B cell (primary cell): ENCODE data around the gene PANK3. TPM values are rescaled to one million over a fixed set of nuclear protein-coding genes. Genes with fewer than 3 reads are reported as not detected.
"Not testable (repeated sequence)": the region's sequence is repeated elsewhere in the genome, so short reads cannot be mapped to it uniquely, and the experiment has no call there.

Experiments used
- ATAC-seq: fragments of 200-7000 bp; cut with Tn5 transposase; one replicate; pipeline ENCODE4 v1.10.0; 2021; ENCODE audit warnings: low read depth, mild to moderate bottlenecking, moderate number of reproducible peaks, moderate library complexity
- CTCF ChIA-PET: fragments of 350-600 bp; sonication (Branson Sonifier 250); formaldehyde crosslinking; loops from one replicate; lab custom pipeline; 2021; ENCODE audit warnings: antibody characterized with exemption, inconsistent platforms; lab: Charles Lee
- POLR2A ChIA-PET: fragments of 350-600 bp; sonication (Branson Sonifier 250); formaldehyde crosslinking; loops from one replicate; lab custom pipeline; 2021; ENCODE audit warnings: antibody characterized with exemption; lab: Charles Lee
- DNase-seq: peaks from one replicate; pipeline ENCODE4 v3.0.0; 2013
- H2AFZ ChIP-seq: 2 replicates; pipeline ENCODE4 v1.6.1; 2012; ENCODE audit warnings: mild to moderate bottlenecking, low read depth, low read length; ENCODE audit not compliant: insufficient read depth, poor library complexity, severe bottlenecking
- H3K27ac ChIP-seq, 2 donors: 1 replicate in 1 of 2; 2 replicates in 1 of 2; pipeline ENCODE4 v1.5.1; 2012 to 2013; ENCODE audit warnings: low read length in 2 of 2, mild to moderate bottlenecking in 2 of 2, moderate library complexity in 1 of 2
- H3K27me3 ChIP-seq, 4 experiments: fragments of 200-600 bp in 1 of 4; sonication (generic) in 1 of 4; replicated peaks in 1 of 4; 1 replicate in 2 of 4; 2 replicates in 2 of 4; pipeline versions ENCODE4 v1.6.1 to v1.7.0; 2013 to 2016; ENCODE audit warnings: low read length in 3 of 4, mild to moderate bottlenecking in 2 of 4, mixed read lengths in 1 of 4, moderate library complexity in 1 of 4; ENCODE audit not compliant: insufficient read depth in 4 of 4, control insufficient read depth in 3 of 4; ENCODE audit errors: control extremely low read depth in 1 of 4
- H3K36me3 ChIP-seq, 2 experiments: replicated peaks in 1 of 2; 1 replicate in 1 of 2; 2 replicates in 1 of 2; pipeline versions ENCODE4 v1.6.1 to v1.7.1; 2013; ENCODE audit warnings: low read length in 1 of 2; ENCODE audit not compliant: insufficient read depth in 2 of 2, control insufficient read depth in 1 of 2; ENCODE audit errors: control extremely low read depth in 1 of 2, extremely low read depth in 1 of 2
- H3K4me1 ChIP-seq, 2 donors: fragments of 200-600 bp in 1 of 2; sonication (generic) in 1 of 2; 1 replicate in 1 of 2; 2 replicates in 1 of 2; pipeline versions ENCODE4 v1.5.1 to v1.6.1; 2013 to 2017; ENCODE audit warnings: low read length in 2 of 2; ENCODE audit not compliant: control insufficient read depth in 2 of 2, insufficient read depth in 2 of 2
- H3K4me2 ChIP-seq: replicated peaks from 2 replicates; pipeline ENCODE3; 2012; ENCODE audit warnings: mild to moderate bottlenecking, low read depth, low read length; ENCODE audit not compliant: poor library complexity, severe bottlenecking
- H3K4me3 ChIP-seq, 5 experiments: fragments of 200-600 bp in 1 of 5; sonication (generic) in 1 of 5; 1 replicate in 3 of 5; 2 replicates in 2 of 5; pipeline versions ENCODE4 v1.5.1 to v1.7.0; 2011 to 2016; ENCODE audit warnings: low read length in 4 of 5, mild to moderate bottlenecking in 4 of 5, low read depth in 2 of 5, control low read depth in 1 of 5, moderate library complexity in 1 of 5; ENCODE audit not compliant: insufficient read depth in 1 of 5; ENCODE audit errors: control extremely low read depth in 1 of 5, extremely low read depth in 1 of 5
- H3K79me2 ChIP-seq: fragments of 200-600 bp; sonication (generic); one replicate; pipeline ENCODE4 v1.6.0; 2016; ENCODE audit warnings: low read length; ENCODE audit not compliant: control insufficient read depth, insufficient read depth
- H3K9ac ChIP-seq: fragments of 200-600 bp; sonication (generic); 2 replicates; pipeline ENCODE4 v1.6.1; 2017; ENCODE audit warnings: mild to moderate bottlenecking, low read length, moderate library complexity
- H3K9me3 ChIP-seq, 3 donors: one replicate each; pipeline versions ENCODE4 v1.6.1 to v1.7.1; 2013; ENCODE audit warnings: low read length in 2 of 3; ENCODE audit not compliant: control insufficient read depth in 2 of 3, insufficient read depth in 1 of 3; ENCODE audit errors: control extremely low read depth in 1 of 3
- H4K20me1 ChIP-seq: 2 replicates; pipeline ENCODE4 v1.6.0; 2012; ENCODE audit warnings: mild to moderate bottlenecking, low read length; ENCODE audit not compliant: insufficient read depth, control insufficient read depth, poor library complexity, severe bottlenecking
- H3K27ac Mint-ChIP-seq: one replicate; pipeline ENCODE4 v1.8.0; 2021; ENCODE audit warnings: mixed read lengths
- H3K27me3 Mint-ChIP-seq: one replicate; pipeline ENCODE4 v1.8.0; 2021; ENCODE audit warnings: mixed read lengths
- H3K4me1 Mint-ChIP-seq: one replicate; pipeline ENCODE4 v1.8.0; 2021; ENCODE audit warnings: mixed read lengths
- H3K4me3 Mint-ChIP-seq: one replicate; pipeline ENCODE4 v1.8.0; 2021; ENCODE audit warnings: mixed read lengths
- H3K9me3 Mint-ChIP-seq: one replicate; pipeline ENCODE4 v1.8.0; 2022; ENCODE audit warnings: mixed read lengths; ENCODE audit not compliant: insufficient read depth
- CTCF ChIP-seq: fragments of 200-600 bp; IDR thresholded peaks from one replicate; pipeline ENCODE4 v1.8.0; 2022; ENCODE audit warnings: antibody characterized with exemption, mild to moderate bottlenecking
- EZH2 ChIP-seq: IDR thresholded peaks from 2 replicates; pipeline ENCODE4 v1.6.1; 2012; ENCODE audit warnings: borderline replicate concordance, low read depth, mild to moderate bottlenecking, moderate library complexity, low read length; ENCODE audit not compliant: insufficient read depth, poor library complexity, severe bottlenecking
- WGBS: methylation state at CpG from one replicate; pipeline ENCODE4 v1.1.5; 2013; ENCODE audit warnings: missing lambda C conversion rate; ENCODE audit not compliant: insufficient coverage; 5-methylcytosine and 5-hydroxymethylcytosine counted together
- intact Hi-C: fragments of 100-400 bp; cut with micrococcal nuclease; formaldehyde crosslinking; loops from one replicate; pipeline ENCODE4 v1.10.0; 2022
- polyA plus RNA-seq: library from polyadenylated mRNA; depleted of rRNA; stranded (reverse); fragments of >200 nt; gene quantifications from 2 replicates; pipeline ENCODE4 v1.2.3, GENCODE V29; 2012
- total RNA-seq, 2 donors: library from RNA; stranded (reverse); fragments of 120-200 nt in 1 of 2; gene quantifications; 1 replicate in 1 of 2; 2 replicates in 1 of 2; pipeline versions ENCODE4 v1.2.3 to v1.2.4, GENCODE V29; 2013 to 2022

The PANK3 gene
- total and polyA plus RNA-seq, 2 donors (not counting 1 experiment from before 2014, with no cell fraction given), result 6.3 to 61.8 TPM

GRCh38 chr5:168575391-168576372 lies 3.5 kb downstream of the PANK3 start:
- Mint-ChIP-seq H3K4me1 (peaks cover 50% of the 10 kb centered on the region), H3K4me3 (no peak overlapping the region), H3K9me3 (no peaks in the 10 kb centered on the region), H3K27me3 (no peaks in the 10 kb centered on the region), H3K27ac (no peak overlapping the region)
- CTCF ChIA-PET, result interaction anchor here (1.1 kb wide), 1 partner anchor 90 kb away, joined by 3 read pairs; the partner anchor contains the start of gene RARS1
- no peak for ATAC-seq
- WGBS, result 100% methylated on average over 1 of the region's 7 CpGs
- Histone ChIP-seq H3K36me3 (no peaks in the 10 kb centered on the region), H3K4me3 (no peak overlapping the region), H3K79me2 (peaks cover 68% of the 10 kb centered on the region), H2AFZ (no peak overlapping the region), H3K27me3 (no peaks in the 10 kb centered on the region), H3K4me1 (peaks cover 18 to 23% of the 10 kb centered on the region in 2 donors), H3K27ac (no peak overlapping the region), H3K4me2 (no peak overlapping the region), H3K9me3 (peaks cover 0 to 3% (median 0%) of the 10 kb centered on the region in 3 donors), H4K20me1 (peaks cover 53% of the 10 kb centered on the region), H3K9ac (no peak overlapping the region)
- TF ChIP-seq EZH2 (no peak), CTCF (no peak)
- no peak for DNase-seq
- intact Hi-C loops, result no loop called here
- POLR2A ChIA-PET, result no interaction called here

GRCh38 chr5:168574156-168574555 lies 5.0 kb downstream of the PANK3 start:
- H3K36me3 ChIP-seq, H3K4me3 ChIP-seq, H3K4me2 ChIP-seq, H3K9me3 ChIP-seq, H3K9ac ChIP-seq, H3K27me3 Mint-ChIP-seq, H3K27ac Mint-ChIP-seq, DNase-seq, H2AFZ ChIP-seq, POLR2A ChIA-PET, H3K4me3 Mint-ChIP-seq, ATAC-seq, H3K27ac ChIP-seq, H3K9me3 Mint-ChIP-seq, H3K27me3 ChIP-seq, intact Hi-C loops: not testable (repeated sequence)
- CTCF ChIA-PET, result interaction anchor here (1.1 kb wide), 1 partner anchor 88 kb away, joined by 3 read pairs; the partner anchor contains the start of gene RARS1
- WGBS, result no CpG with 5 or more reads among the region's 1 CpG
- H3K4me1 Mint-ChIP-seq, result peaks cover 42% of the 10 kb centered on the region
- peaks cover 64% of the 10 kb centered on the region for H4K20me1 ChIP-seq
- peaks cover 76% of the 10 kb centered on the region for H3K79me2 ChIP-seq
- peaks cover 11 to 17% of the 10 kb centered on the region in 2 donors for H3K4me1 ChIP-seq

- H3K36me3 ChIP-seq, POLR2A ChIA-PET, H3K27ac ChIP-seq, CTCF ChIA-PET, intact Hi-C loops, H3K4me3 Mint-ChIP-seq, H3K9ac ChIP-seq, H3K4me3 ChIP-seq, H3K9me3 ChIP-seq, H2AFZ ChIP-seq, H3K4me2 ChIP-seq, ATAC-seq, H3K27me3 ChIP-seq, H3K27ac Mint-ChIP-seq, DNase-seq, H3K27me3 Mint-ChIP-seq, H3K9me3 Mint-ChIP-seq: not testable (repeated sequence)
- H3K4me1 Mint-ChIP-seq, result peaks cover 42% of the 10 kb centered on the region
- H3K79me2 ChIP-seq, result peaks cover 72% of the 10 kb centered on the region
- peaks cover 8 to 16% of the 10 kb centered on the region in 2 donors for H3K4me1 ChIP-seq
- WGBS, result no CpG with 5 or more reads among the region's 3 CpGs
- peaks cover 59% of the 10 kb centered on the region for H4K20me1 ChIP-seq
Observed at GRCh38 chr5:168573663-168574062, 5.5 kb downstream of the PANK3 start.
